K562 (cell line): ENCODE results near the gene DBNL. TPM values are rescaled to one million over a fixed set of nuclear protein-coding genes. Genes with fewer than 3 reads are reported as not detected.

Experiments
- ATAC-seq: fragments of 200-7000 bp; cut with Tn5 transposase; 3 replicates; pipeline ENCODE4 v1.9.1; 2020; ENCODE audit warnings: moderate library complexity
- BruUV-seq: library from RNA; stranded (reverse); fragments of 400-500 nt; replicated peaks from 2 replicates; lab custom pipeline; 2021; lab: Mats Ljungman, UMichigan
- CTCF ChIA-PET: fragments of 300-600 bp; formaldehyde crosslinking; extraction: SDS; loops from one replicate; lab custom pipeline; 2021; ENCODE audit warnings: low intra/inter-chr PET ratio; lab: Yijun Ruan, JAX
- POLR2A ChIA-PET: fragments of 300-600, 350-650 bp; sonication (Branson Sonifier 250); formaldehyde crosslinking; extraction: SDS; loops from one replicate; lab custom pipeline; 2021; ENCODE audit warnings: antibody characterized with exemption, inconsistent platforms; lab: Yijun Ruan, JAX
- DNase-seq, 4 experiments: peaks; one replicate each; pipeline versions ENCODE4 v3.0.0 to v3.0.0-alpha.2; 2011 to 2018; ENCODE audit warnings: low spot score in 3 of 4, mixed read lengths in 3 of 4; ENCODE audit errors: extremely low read depth in 1 of 4
- FAIRE-seq: peaks from 2 replicates; lab custom pipeline; 2011; peaks lifted over from hg19 to GRCh38; lab: Jason Lieb, UNC
- H2AFZ ChIP-seq: 2 replicates; pipeline ENCODE4 v1.6.0; 2011; ENCODE audit warnings: low read depth, low read length, control low read depth, inconsistent platforms
- H3K27ac ChIP-seq: fragments of 200-600 bp; 3 replicates; pipeline ENCODE4 v1.8.0; 2011; ENCODE audit warnings: low read depth, mild to moderate bottlenecking, control low read depth, inconsistent platforms, low read length, moderate library complexity, mixed read lengths; ENCODE audit errors: extremely low read depth
- H3K27me3 ChIP-seq, 2 experiments: fragments of 300-600 bp in 1 of 2; 2 replicates in 1 of 2; 3 replicates in 1 of 2; pipeline versions ENCODE4 v1.6.0 to v1.8.0; 2011; ENCODE audit warnings: inconsistent platforms in 2 of 2, low read length in 2 of 2, mild to moderate bottlenecking in 1 of 2, mixed read lengths in 1 of 2, moderate library complexity in 1 of 2; ENCODE audit not compliant: control insufficient read depth in 2 of 2, insufficient read depth in 2 of 2
- H3K36me3 ChIP-seq: fragments of 300-600 bp; 3 replicates; pipeline ENCODE4 v1.8.0; 2011; ENCODE audit warnings: mild to moderate bottlenecking, low read length, inconsistent platforms; ENCODE audit not compliant: control insufficient read depth, insufficient read depth
- H3K4me1 ChIP-seq, 2 experiments: fragments of 200-600 bp in 1 of 2; replicated peaks in 1 of 2; 2 replicates in 1 of 2; 3 replicates in 1 of 2; pipeline versions ENCODE4 v1.5.1 to v1.8.0; 2011; ENCODE audit warnings: inconsistent platforms in 2 of 2, low read length in 2 of 2, mild to moderate bottlenecking in 1 of 2, mixed read lengths in 1 of 2, moderate library complexity in 1 of 2; ENCODE audit not compliant: control insufficient read depth in 2 of 2, insufficient read depth in 2 of 2
- H3K4me2 ChIP-seq: 2 replicates; pipeline ENCODE4 v1.6.1; 2011; ENCODE audit warnings: low read length, control low read depth, inconsistent platforms, mixed read lengths; ENCODE audit not compliant: insufficient read depth
- H3K4me3 ChIP-seq: fragments of 200-600 bp; sonication (generic), shearing (Covaris generic); 2 replicates; pipeline ENCODE4 v1.5.1; 2016; ENCODE audit warnings: control low read depth, inconsistent platforms
- H3K79me2 ChIP-seq: fragments of 200-600 bp; 3 replicates; pipeline ENCODE4 v1.8.0; 2011; ENCODE audit warnings: low read length, inconsistent platforms; ENCODE audit not compliant: control insufficient read depth, insufficient read depth
- H3K9ac ChIP-seq, 2 experiments: 2 replicates each; pipeline versions ENCODE4 v1.6.0 to v1.6.1; 2011; ENCODE audit warnings: low read depth in 2 of 2, low read length in 2 of 2, control low read depth in 1 of 2, inconsistent platforms in 1 of 2, mild to moderate bottlenecking in 1 of 2, mixed read lengths in 1 of 2; ENCODE audit not compliant: insufficient read depth in 1 of 2
- H3K9me1 ChIP-seq: one replicate; pipeline ENCODE4 v1.6.0; 2011; ENCODE audit warnings: inconsistent platforms, mild to moderate bottlenecking, low read length, moderate library complexity; ENCODE audit not compliant: control insufficient read depth, insufficient read depth
- H3K9me3 ChIP-seq: replicated peaks from 2 replicates; pipeline ENCODE4 v1.5.1; 2011; ENCODE audit warnings: low read depth, low read length, inconsistent platforms; ENCODE audit not compliant: control insufficient read depth, insufficient read depth
- H4K20me1 ChIP-seq: replicated peaks from 2 replicates; pipeline ENCODE4 v1.6.1; 2011; ENCODE audit warnings: low read length, inconsistent platforms, mixed read lengths; ENCODE audit not compliant: control insufficient read depth, insufficient read depth
- CBX2 ChIP-seq: fragments of 200-600 bp; sonication (generic); IDR thresholded peaks from one replicate; pipeline ENCODE4 v1.6.1; 2012; ENCODE audit warnings: mild to moderate bottlenecking, low read length, inconsistent platforms; ENCODE audit not compliant: insufficient read depth, poor library complexity, severe bottlenecking
- COPS2 ChIP-seq: fragments of 450-650 bp; conservative IDR thresholded peaks from 2 replicates; pipeline ENCODE4 v1.6.1; 2016; ENCODE audit warnings: mild to moderate bottlenecking, moderate library complexity
- CREM ChIP-seq: IDR thresholded peaks from 2 replicates; pipeline ENCODE4 v1.6.1; 2014; ENCODE audit warnings: antibody characterized with exemption, low read depth
- ESRRA ChIP-seq: fragments of 450-650 bp; IDR thresholded peaks from 2 replicates; pipeline ENCODE4 v1.6.1; 2014; ENCODE audit warnings: low read depth, mild to moderate bottlenecking, moderate library complexity, borderline replicate concordance
- FOXK2 ChIP-seq, 2 experiments: fragments of 450-650 bp; IDR thresholded peaks in 1 of 2; conservative IDR thresholded peaks in 1 of 2; 2 replicates each; pipeline ENCODE4 v1.6.1; 2016; ENCODE audit warnings: low read depth in 2 of 2, mild to moderate bottlenecking in 1 of 2
- GTF2A2 ChIP-seq: IDR thresholded peaks from 2 replicates; pipeline ENCODE4 v1.6.1; 2016; ENCODE audit warnings: mild to moderate bottlenecking, missing genetic modification characterization, missing compliant biosample characterization
- HDAC3 ChIP-seq: fragments of 450-650 bp; IDR thresholded peaks from 2 replicates; pipeline ENCODE4 v1.6.1; 2018; ENCODE audit warnings: borderline replicate concordance, mild to moderate bottlenecking, moderate library complexity; ENCODE audit not compliant: partially characterized antibody
- HEY1 ChIP-seq: fragments of 250-450 bp; sonication (Bioruptor Pico); IDR thresholded peaks from 2 replicates; pipeline ENCODE4 v1.5.0; 2020; ENCODE audit warnings: mild to moderate bottlenecking, moderate library complexity, borderline replicate concordance
- RBM17 ChIP-seq: fragments of 200-400 bp; formaldehyde crosslinking; IDR thresholded peaks from 2 replicates; pipeline ENCODE4 v1.6.1; 2017; ENCODE audit warnings: low read depth, mild to moderate bottlenecking, low read length, borderline replicate concordance
- SAP30 ChIP-seq: fragments of 200-600 bp; sonication (generic); IDR thresholded peaks from 2 replicates; pipeline ENCODE4 v1.6.1; 2012; ENCODE audit warnings: borderline replicate concordance, low read depth, mild to moderate bottlenecking, moderate library complexity, low read length, control low read depth, inconsistent platforms; ENCODE audit not compliant: insufficient read depth, poor library complexity, severe bottlenecking
- SLC30A9 ChIP-seq: fragments of 250-450 bp; sonication (Bioruptor Pico); IDR thresholded peaks from 2 replicates; pipeline ENCODE4 v1.8.0; 2022; ENCODE audit warnings: mild to moderate bottlenecking, moderate library complexity
- SP2 ChIP-seq: IDR thresholded peaks from 2 replicates; pipeline ENCODE4 v1.6.1; 2011; ENCODE audit warnings: mild to moderate bottlenecking, low read depth, low read length, moderate library complexity; ENCODE audit not compliant: poor library complexity, severe bottlenecking; ENCODE audit errors: extremely low read depth
- ZNF165 ChIP-seq: fragments of 250-450 bp; sonication (Bioruptor Pico); IDR thresholded peaks from 2 replicates; pipeline ENCODE4 v1.4.0; 2020; ENCODE audit warnings: borderline replicate concordance
- WGBS: fragments of 100-300 bp; shearing (Covaris generic); methylation state at CpG from one replicate; pipeline ENCODE4 v1.1.6; 2016; ENCODE audit warnings: low coverage, mixed read lengths; ENCODE audit not compliant: insufficient coverage; ENCODE audit errors: missing lambda C conversion rate; 5-methylcytosine and 5-hydroxymethylcytosine counted together
- in situ Hi-C: fragments of 300-500 bp; cut with MboI; formaldehyde crosslinking; loops from 4 replicates; pipeline ENCODE4 v1.15.0; 2018; ENCODE audit warnings: inconsistent platforms, mixed read lengths
- intact Hi-C: fragments of 100-400 bp; cut with micrococcal nuclease; formaldehyde crosslinking; loops from 2 replicates; pipeline ENCODE4 v1.14.2; 2022
- polyA plus RNA-seq, 8 experiments: library from polyadenylated mRNA; depleted of rRNA in 4 of 8; stranded (reverse) in 5 of 8; unstranded in 3 of 8; fragments of >200 nt; fragmentation: Nextera tagmentation in 2 of 8; fragmentation: Illumina TruSeq in 1 of 8; extraction: Ambion mirVana in 2 of 8; extraction: Trizol in 1 of 8; gene quantifications; 2 replicates each; pipeline versions ENCODE4 v1.2.1 to v1.2.3, GENCODE V29; 2011 to 2014; ENCODE audit warnings: inconsistent platforms in 1 of 8, missing spikeins in 1 of 8
- total RNA-seq, 7 experiments: library from RNA; depleted of rRNA in 6 of 7; stranded (reverse); fragments of >200 nt in 6 of 7; fragmentation: Illumina TruSeq in 2 of 7; extraction: Trizol in 2 of 7; gene quantifications; 2 replicates each; pipeline versions ENCODE4 v1.2.1 to v1.2.3, GENCODE V29; 2011 to 2021; ENCODE audit warnings: low replicate concordance in 1 of 7
- TF ChIP-seq, protein P1 (sequence below): sonication (generic); formaldehyde crosslinking; IDR thresholded peaks from 2 replicates; pipeline ENCODE4 v1.5.0; 2020; ENCODE audit warnings: missing genetic modification reagents
- TF ChIP-seq, protein P2 (sequence below): sonication (generic); formaldehyde crosslinking; IDR thresholded peaks from 2 replicates; pipeline ENCODE4 v1.8.1; 2023; ENCODE audit warnings: mild to moderate bottlenecking, missing genetic modification reagents
- TF ChIP-seq, protein P3 (sequence below): sonication (generic); formaldehyde crosslinking; IDR thresholded peaks from 2 replicates; pipeline ENCODE4 v1.8.0; 2022; ENCODE audit warnings: mild to moderate bottlenecking, missing genetic modification reagents

Gene DBNL
- total and polyA plus RNA-seq, 9 of the 15 experiments (the other 6 are each of a cell fraction or from before 2014, with no cell fraction given), result 1.9 to 65.1 (median 38.9) TPM

DNA sequence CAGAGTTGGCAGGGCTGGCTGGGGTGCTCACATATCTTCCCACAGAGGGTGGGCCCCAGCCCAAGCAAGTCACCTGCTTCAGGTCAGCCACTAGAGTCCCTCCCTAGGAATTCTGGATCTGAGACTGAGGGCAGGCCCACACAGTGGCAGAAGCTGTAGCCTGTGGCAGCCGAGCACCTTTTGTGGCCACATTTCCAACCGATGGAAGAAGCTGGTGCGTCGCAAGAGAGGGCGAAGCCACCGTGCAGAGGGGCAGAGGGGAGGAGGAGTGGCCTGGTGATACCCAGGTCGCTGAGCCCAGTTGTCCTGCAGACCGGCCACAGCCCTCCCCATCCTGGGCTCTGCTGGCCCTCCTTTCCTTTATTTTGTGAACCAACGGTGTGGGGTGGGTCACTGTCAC is 32.6 kb downstream of the DBNL start:
- in situ Hi-C loops (no loop called here), intact Hi-C loops (no loop called here)
- BruUV-seq, result no TSS peak
- Histone ChIP-seq H3K4me2 (no peak overlapping the region), H3K79me2 (no peaks in the 10 kb centered on the region), H2AFZ (no peak overlapping the region), H3K4me1 (peaks cover 9 to 34% of the 10 kb centered on the region in 2 experiments; a peak in 4 of 5 replicates), H3K9ac (no peak overlapping the region), H3K9me3 (no peaks in the 10 kb centered on the region), H3K4me3 (no peak overlapping the region), H3K9me1 (peaks cover 2% of the 10 kb centered on the region), H3K36me3 (peaks cover 33% of the 10 kb centered on the region; the same call in 2 of the 3 replicates), H3K27me3 (no peaks in the 10 kb centered on the region), H4K20me1 (peaks cover 24% of the 10 kb centered on the region), H3K27ac (no peak overlapping the region)
- CTCF ChIA-PET, result no interaction called here
- no peak for ATAC-seq
- POLR2A ChIA-PET, result interaction anchor here (0.6 kb wide), 1 partner anchor 10 kb away, joined by 3 read pairs; no protein-coding TSS in a partner anchor
- DNase-seq, result no peak
- FAIRE-seq, result no peak
- WGBS, result 76% methylated on average over 9 of the region's 9 CpGs
- TF ChIP-seq ESRRA (no peak), HEY1 (CRISPR knock-in tag) (no peak), GTF2A2 (tag) (no peak), CREM (no peak), HDAC3 (no peak), SLC30A9 (no peak), SAP30 (no peak), CBX2 (no peak), ZNF165 (no peak), COPS2 (no peak), SP2 (no peak), FOXK2 (conservative IDR thresholded peaks at IDR 0.05 in 1 of 2, IDR thresholded peaks at IDR 0.05 in 1 of 2; ENCODE audit: low read depth in 2 of 2) (no peak), RBM17 (no peak)
- TF ChIP-seq, protein P1, sequence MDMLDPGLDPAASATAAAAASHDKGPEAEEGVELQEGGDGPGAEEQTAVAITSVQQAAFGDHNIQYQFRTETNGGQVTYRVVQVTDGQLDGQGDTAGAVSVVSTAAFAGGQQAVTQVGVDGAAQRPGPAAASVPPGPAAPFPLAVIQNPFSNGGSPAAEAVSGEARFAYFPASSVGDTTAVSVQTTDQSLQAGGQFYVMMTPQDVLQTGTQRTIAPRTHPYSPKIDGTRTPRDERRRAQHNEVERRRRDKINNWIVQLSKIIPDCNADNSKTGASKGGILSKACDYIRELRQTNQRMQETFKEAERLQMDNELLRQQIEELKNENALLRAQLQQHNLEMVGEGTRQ (CRISPR knock-in tag), result no peak
- TF ChIP-seq, protein P2, sequence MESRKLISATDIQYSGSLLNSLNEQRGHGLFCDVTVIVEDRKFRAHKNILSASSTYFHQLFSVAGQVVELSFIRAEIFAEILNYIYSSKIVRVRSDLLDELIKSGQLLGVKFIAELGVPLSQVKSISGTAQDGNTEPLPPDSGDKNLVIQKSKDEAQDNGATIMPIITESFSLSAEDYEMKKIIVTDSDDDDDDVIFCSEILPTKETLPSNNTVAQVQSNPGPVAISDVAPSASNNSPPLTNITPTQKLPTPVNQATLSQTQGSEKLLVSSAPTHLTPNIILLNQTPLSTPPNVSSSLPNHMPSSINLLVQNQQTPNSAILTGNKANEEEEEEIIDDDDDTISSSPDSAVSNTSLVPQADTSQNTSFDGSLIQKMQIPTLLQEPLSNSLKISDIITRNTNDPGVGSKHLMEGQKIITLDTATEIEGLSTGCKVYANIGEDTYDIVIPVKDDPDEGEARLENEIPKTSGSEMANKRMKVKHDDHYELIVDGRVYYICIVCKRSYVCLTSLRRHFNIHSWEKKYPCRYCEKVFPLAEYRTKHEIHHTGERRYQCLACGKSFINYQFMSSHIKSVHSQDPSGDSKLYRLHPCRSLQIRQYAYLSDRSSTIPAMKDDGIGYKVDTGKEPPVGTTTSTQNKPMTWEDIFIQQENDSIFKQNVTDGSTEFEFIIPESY (CRISPR knock-in tag), result no peak
- TF ChIP-seq, protein P3, sequence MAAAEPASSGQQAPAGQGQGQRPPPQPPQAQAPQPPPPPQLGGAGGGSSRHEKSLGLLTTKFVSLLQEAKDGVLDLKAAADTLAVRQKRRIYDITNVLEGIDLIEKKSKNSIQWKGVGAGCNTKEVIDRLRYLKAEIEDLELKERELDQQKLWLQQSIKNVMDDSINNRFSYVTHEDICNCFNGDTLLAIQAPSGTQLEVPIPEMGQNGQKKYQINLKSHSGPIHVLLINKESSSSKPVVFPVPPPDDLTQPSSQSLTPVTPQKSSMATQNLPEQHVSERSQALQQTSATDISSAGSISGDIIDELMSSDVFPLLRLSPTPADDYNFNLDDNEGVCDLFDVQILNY (CRISPR knock-in tag), result no peak
